HuH-7.5 (cell line): ENCODE data around the gene WDR36.
"Not testable (repeated sequence)": the region's sequence is repeated elsewhere in the genome, so short reads cannot be mapped to it uniquely, and the experiment has no call there.

ENCODE experiments used
- DNase-seq: peaks from one replicate; pipeline ENCODE4 v3.0.0; 2011; ENCODE audit warnings: low spot score

WDR36 gene

GRCh38 chr5:111138096-111138495, 45.9 kb downstream of the WDR36 start:
- DNase-seq = no peak

GRCh38 chr5:111141471-111141870, 49.3 kb downstream of the WDR36 start:
- DNase-seq = not testable (repeated sequence)

DNA sequence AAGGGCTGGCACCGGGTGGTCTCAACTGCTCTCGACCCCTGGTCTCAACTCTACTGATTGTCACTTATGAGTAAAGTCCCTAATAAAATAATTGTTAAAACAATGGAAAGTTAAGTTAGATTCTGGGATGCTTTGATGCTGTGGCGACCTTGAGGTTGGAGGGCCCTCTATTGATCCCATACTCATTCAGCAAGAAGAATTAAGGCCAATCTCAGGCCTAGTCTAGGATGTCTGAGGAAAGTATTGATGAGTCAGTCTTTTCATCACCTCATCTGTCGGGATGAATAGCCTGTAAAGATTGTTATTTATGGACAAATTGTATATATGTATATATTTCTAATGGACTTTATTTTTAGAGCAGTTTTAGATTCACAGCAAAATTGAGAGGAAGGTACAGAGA, 50.8 kb downstream of the WDR36 start:
- no peak for DNase-seq

- no peak for DNase-seq
These were observed 51.8 kb downstream of the WDR36 start for GRCh38 chr5:111143910-111144309.

DNA sequence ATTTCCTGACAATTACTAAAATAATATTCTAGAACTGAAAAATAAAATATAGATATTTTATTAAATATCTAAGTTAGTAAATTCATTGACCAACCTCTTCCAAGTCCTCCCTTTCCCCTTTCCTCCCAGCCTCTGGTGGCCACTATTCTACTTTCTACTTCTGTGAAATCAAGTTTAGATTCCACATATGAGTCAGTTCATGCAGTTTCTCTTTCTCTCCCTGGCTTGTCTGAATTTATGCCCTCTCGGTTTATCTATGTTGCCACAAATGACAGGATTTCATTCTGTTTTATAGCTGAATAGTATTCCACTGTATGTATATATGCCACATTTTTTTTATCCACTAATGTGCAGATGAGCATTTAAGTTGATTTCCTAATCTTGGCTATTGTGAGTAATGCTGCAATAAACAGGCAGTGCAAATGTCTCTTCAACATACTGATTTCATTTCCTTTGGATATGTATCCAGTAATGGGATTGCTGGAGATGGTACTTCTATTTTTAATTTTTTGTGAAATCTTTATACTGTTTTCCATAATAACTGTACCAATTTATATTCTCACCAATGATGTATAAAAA, 52.3 kb downstream of the WDR36 start:
- DNase-seq = no peak

- DNase-seq = no peak
These were observed 53.9 kb downstream of the WDR36 start for GRCh38 chr5:111146053-111146452.

DNA sequence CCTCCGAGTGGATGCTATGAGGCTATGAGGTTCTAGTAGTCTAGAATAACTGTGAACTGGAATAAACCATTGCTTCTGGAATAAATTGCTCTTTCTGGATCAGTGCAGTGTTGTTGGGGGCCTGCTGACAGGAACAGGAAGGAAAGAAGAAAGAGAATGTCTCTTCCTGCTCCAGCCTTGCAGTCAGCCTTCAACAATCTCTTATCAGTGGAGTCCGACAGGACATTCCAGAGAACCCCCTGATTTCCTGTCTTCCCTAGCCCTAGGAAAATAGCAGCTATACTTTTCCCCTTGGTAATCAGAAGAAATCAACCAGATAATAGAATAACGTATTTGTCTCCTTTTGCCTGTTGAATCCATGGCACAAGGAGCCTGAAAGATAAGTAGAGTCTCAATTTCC, 55.4 kb downstream of the WDR36 start:
- no peak for DNase-seq

DNA sequence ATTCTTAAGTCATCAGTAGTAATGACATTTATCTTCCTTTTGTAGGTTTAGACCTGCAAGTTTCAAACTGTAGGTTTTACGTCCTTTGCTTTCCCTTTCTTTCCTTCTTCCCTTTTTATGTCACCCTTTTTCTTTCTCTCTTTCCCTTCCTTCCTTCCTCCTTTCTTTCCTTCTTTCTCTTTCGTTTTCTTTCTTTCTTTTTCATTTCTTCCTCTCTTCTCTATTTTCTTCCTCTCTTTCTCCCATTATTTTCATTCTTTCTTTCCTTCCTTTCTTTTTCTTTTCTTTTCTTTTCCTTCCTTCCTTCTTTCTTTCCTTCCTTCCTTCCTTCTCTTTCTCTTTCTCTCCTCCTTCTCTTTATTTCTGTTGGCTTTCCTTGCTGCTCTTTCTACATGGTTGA, 59.9 kb downstream of the WDR36 start:
- no peak for DNase-seq

GRCh38 chr5:111153483-111153882, 61.3 kb downstream of the WDR36 start:
- DNase-seq = no peak

- DNase-seq = no peak
These were observed 61.8 kb downstream of the WDR36 start for GRCh38 chr5:111153945-111154344.

DNA sequence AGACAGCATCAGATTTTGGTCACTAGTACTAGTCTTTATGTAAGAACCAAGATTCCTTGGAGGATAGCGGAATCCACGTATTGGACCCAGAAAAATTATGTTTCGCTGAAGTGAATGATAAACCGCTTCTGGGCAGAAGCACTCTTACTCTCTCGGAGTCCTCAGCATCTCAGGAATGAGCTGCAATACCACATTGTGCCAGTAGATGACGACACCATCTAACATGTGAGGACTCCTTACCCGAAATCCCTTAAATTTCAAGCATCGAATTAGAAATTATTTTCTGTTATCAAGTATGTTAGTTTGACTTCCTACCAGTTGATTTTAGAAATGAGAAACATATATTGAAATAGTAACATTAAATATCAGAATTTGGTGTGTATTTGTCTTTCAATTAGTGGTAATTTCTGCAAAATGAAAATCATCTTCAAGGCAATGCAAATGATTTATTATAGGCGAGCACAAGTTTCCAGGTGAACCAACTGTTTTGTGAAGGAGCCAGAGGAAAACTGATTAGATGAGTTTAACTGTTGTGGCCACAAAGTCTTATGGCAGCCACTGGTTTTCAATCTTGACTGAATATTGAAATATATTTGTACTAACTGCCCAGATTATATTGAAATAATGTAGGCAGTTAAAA, 66.1 kb downstream of the WDR36 start:
- peak; percentile 13 for DNase-seq

- DNase-seq = no peak
These were observed 67.7 kb downstream of the WDR36 start for GRCh38 chr5:111159845-111160244.

GRCh38 chr5:111163000-111163399, 70.9 kb downstream of the WDR36 start:
- no peak for DNase-seq

DNA sequence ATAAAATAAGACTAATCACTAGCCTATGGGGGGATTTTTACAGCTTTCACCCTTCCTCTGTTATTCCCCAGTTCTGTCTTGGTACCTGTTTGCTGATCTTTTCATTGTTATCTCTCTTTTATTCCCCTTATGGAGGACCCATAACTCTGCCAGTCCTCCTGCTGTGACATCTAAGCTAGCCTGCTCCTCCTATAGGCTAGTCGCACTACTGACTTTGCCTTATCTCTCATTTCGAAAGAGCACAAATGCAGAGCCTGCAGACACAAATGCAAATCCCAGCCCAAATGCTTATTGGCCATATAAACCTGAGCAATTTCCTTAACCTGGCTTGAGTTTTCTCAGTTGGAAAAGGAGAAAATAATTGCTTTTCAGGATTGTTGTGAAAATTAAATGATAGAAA, 72.9 kb downstream of the WDR36 start:
- DNase-seq = no peak

- no peak for DNase-seq
These were observed 75.4 kb downstream of the WDR36 start for GRCh38 chr5:111167551-111167950.

- DNase-seq = no peak
These were observed 76.5 kb downstream of the WDR36 start for GRCh38 chr5:111168608-111169007.

GRCh38 chr5:111169269-111169668, 77.1 kb downstream of the WDR36 start:
- DNase-seq = no peak

GRCh38 chr5:111170279-111170678, 78.1 kb downstream of the WDR36 start:
- DNase-seq = no peak

- no peak for DNase-seq
These were observed 80.4 kb downstream of the WDR36 start for GRCh38 chr5:111172504-111172903.

GRCh38 chr5:111173476-111173875, 81.3 kb downstream of the WDR36 start:
- no peak for DNase-seq
